Measurements from ENCODE around the gene ADCY10. TPM values are rescaled to one million over a fixed set of nuclear protein-coding genes. Genes with fewer than 3 reads are reported as not detected.

Gene ADCY10
- total RNA-seq, 1 experiment from 2014 or later: 0.46 TPM

GRCh38 chr1:167773516-167773915 is 140.4 kb downstream of the ADCY10 start:
- intact Hi-C loops (cut with micrococcal nuclease; ENCODE audit: unreplicated experiment): no loop called here
- Histone ChIP-seq H2AFZ (no peak overlapping the region), H3K9me3 (ENCODE audit: insufficient read depth, low read depth) (no peaks in the 10 kb centered on the region), H3K4me3 (no peak overlapping the region), H3F3A (ENCODE audit: insufficient read depth, low read depth) (no peaks in the 10 kb centered on the region), H3K9me2 (ENCODE audit: insufficient read depth) (no peaks in the 10 kb centered on the region), H3K27me3 (ENCODE audit: insufficient read depth, low read depth) (no peaks in the 10 kb centered on the region), H3K79me2 (ENCODE audit: low read depth) (no peaks in the 10 kb centered on the region), H3K36me3 (ENCODE audit: low read depth) (peaks cover 46% of the 10 kb centered on the region; the same call in 1 of the 2 replicates), H3K4me1 (replicated peaks; ENCODE audit: insufficient read depth) (no peaks in the 10 kb centered on the region), H3K4me2 (no peak overlapping the region), H3K27ac (no peak overlapping the region), H4K20me1 (ENCODE audit: insufficient read depth) (no peaks in the 10 kb centered on the region)
- no TSS peak for BruUV-seq (replicated peaks)
- ChIA-PET POLR2A (ENCODE audit: unreplicated experiment) (interaction anchor here (0.5 kb wide), 1 partner anchor 98 kb away, joined by 6 read pairs; no protein-coding TSS in a partner anchor), CTCF (no interaction called here)
- no peak for TF ChIP-seq CTCF (conservative IDR thresholded peaks at IDR 0.05)
- TF ChIP-seq EZH2 (IDR thresholded peaks at IDR 0.05; ENCODE audit: low read depth): no peak
- no peak for DNase-seq

GRCh38 chr1:167772436-167772835 is 141.5 kb downstream of the ADCY10 start:
- H3K79me2 ChIP-seq (ENCODE audit: low read depth): no peaks in the 10 kb centered on the region
- no peak overlapping the region for H2AFZ ChIP-seq
- ChIA-PET POLR2A (ENCODE audit: unreplicated experiment) (no interaction called here), CTCF (no interaction called here)
- no peaks in the 10 kb centered on the region for H3K27me3 ChIP-seq (ENCODE audit: insufficient read depth, low read depth)
- no peak for DNase-seq
- peaks cover 48% of the 10 kb centered on the region for H3K36me3 ChIP-seq (ENCODE audit: low read depth)
- no peak overlapping the region for H3K27ac ChIP-seq
- no peaks in the 10 kb centered on the region for H4K20me1 ChIP-seq (ENCODE audit: insufficient read depth)
- H3F3A ChIP-seq (ENCODE audit: insufficient read depth, low read depth): no peaks in the 10 kb centered on the region
- BruUV-seq (replicated peaks): no TSS peak
- H3K9me2 ChIP-seq (ENCODE audit: insufficient read depth): no peaks in the 10 kb centered on the region
- no peak overlapping the region for H3K4me2 ChIP-seq
- no peak for TF ChIP-seq EZH2 (IDR thresholded peaks at IDR 0.05; ENCODE audit: low read depth)
- TF ChIP-seq CTCF (conservative IDR thresholded peaks at IDR 0.05): no peak
- no peaks in the 10 kb centered on the region for H3K9me3 ChIP-seq (ENCODE audit: insufficient read depth, low read depth)
- H3K4me3 ChIP-seq: no peak overlapping the region
- intact Hi-C loops (cut with micrococcal nuclease; ENCODE audit: unreplicated experiment): no loop called here
- H3K4me1 ChIP-seq (replicated peaks; ENCODE audit: insufficient read depth): no peaks in the 10 kb centered on the region

- TF ChIP-seq EZH2 (IDR thresholded peaks at IDR 0.05; ENCODE audit: low read depth) (no peak), CTCF (conservative IDR thresholded peaks at IDR 0.05) (no peak)
- no peak for DNase-seq
- Histone ChIP-seq H3K9me2 (ENCODE audit: insufficient read depth) (no peaks in the 10 kb centered on the region), H4K20me1 (ENCODE audit: insufficient read depth) (no peaks in the 10 kb centered on the region), H3K27me3 (ENCODE audit: insufficient read depth, low read depth) (no peaks in the 10 kb centered on the region), H2AFZ (no peak overlapping the region), H3K79me2 (ENCODE audit: low read depth) (no peaks in the 10 kb centered on the region), H3K4me2 (no peak overlapping the region), H3K27ac (no peak overlapping the region), H3K4me1 (replicated peaks; ENCODE audit: insufficient read depth) (no peaks in the 10 kb centered on the region), H3K9me3 (ENCODE audit: insufficient read depth, low read depth) (no peaks in the 10 kb centered on the region), H3K4me3 (no peak overlapping the region), H3K36me3 (ENCODE audit: low read depth) (peaks cover 30% of the 10 kb centered on the region), H3F3A (ENCODE audit: insufficient read depth, low read depth) (no peaks in the 10 kb centered on the region)
- intact Hi-C loops (cut with micrococcal nuclease; ENCODE audit: unreplicated experiment): no loop called here
- BruUV-seq (replicated peaks): no TSS peak
- ChIA-PET CTCF (no interaction called here), POLR2A (ENCODE audit: unreplicated experiment) (no interaction called here)
Observed at GRCh38 chr1:167770127-167770526, 143.8 kb downstream of the ADCY10 start.
